Vagina (tissue), 2 donors: ENCODE measurements around the gene CRKL. TPM values are rescaled to one million over a fixed set of nuclear protein-coding genes. Genes with fewer than 3 reads are reported as not detected.
"Not testable (repeated sequence)": the region's sequence is repeated elsewhere in the genome, so short reads cannot be mapped to it uniquely, and the experiment has no call there.

Source experiments
- DNase-seq, 2 donors: peaks; one replicate each; pipeline ENCODE4 v3.0.0-alpha.2; 2017; ENCODE audit errors: extremely low spot score in 2 of 2
- H3K27ac ChIP-seq: fragments of 200-600 bp; sonication (generic); one replicate; pipeline ENCODE4 v1.5.1; 2019
- H3K27me3 ChIP-seq: fragments of 200-600 bp; sonication (generic); one replicate; pipeline ENCODE4 v1.5.1; 2019
- H3K36me3 ChIP-seq, 2 donors: fragments of 200-600 bp; sonication (generic); one replicate each; pipeline ENCODE4 v1.5.1; 2017 to 2019
- H3K4me1 ChIP-seq: fragments of 200-600 bp; sonication (generic); one replicate; pipeline ENCODE4 v1.5.1; 2019
- H3K4me3 ChIP-seq, 2 donors: fragments of 200-600 bp; sonication (generic); 1 replicate in 1 of 2; 2 replicates in 1 of 2; pipeline ENCODE4 v1.5.1; 2016 to 2019
- H3K9me3 ChIP-seq: fragments of 200-600 bp; sonication (generic); one replicate; pipeline ENCODE4 v1.5.1; 2019
- POLR2A ChIP-seq, 2 donors: fragments of 450-650 bp; IDR thresholded peaks; one replicate each; pipeline ENCODE4 v1.6.1; 2017; ENCODE audit warnings: antibody characterized with exemption in 2 of 2, mild to moderate bottlenecking in 2 of 2, moderate library complexity in 2 of 2
- POLR2AphosphoS5 ChIP-seq, 2 donors: sonication (generic); formaldehyde crosslinking; IDR thresholded peaks; one replicate each; pipeline ENCODE4 v1.9.0; 2017; ENCODE audit warnings: antibody characterized with exemption in 2 of 2, mild to moderate bottlenecking in 2 of 2, low read depth in 1 of 2; ENCODE audit not compliant: insufficient read depth in 1 of 2
- intact Hi-C: fragments of 100-400 bp; cut with DNase I; formaldehyde crosslinking; loops from one replicate; pipeline ENCODE4 v1.15.1; 2023
- total RNA-seq: library from RNA; depleted of rRNA; stranded (reverse); fragments of >200 nt; gene quantifications from one replicate; pipeline ENCODE4 v1.2.3, GENCODE V29; 2016
- TF ChIP-seq, protein P1 (sequence below), 3 experiments: fragments of 450-650 bp in 2 of 3; fragments of 200-600 bp in 1 of 3; sonication (generic) in 1 of 3; IDR thresholded peaks; one replicate each; pipeline ENCODE4 v1.5.1; 2017 to 2019; ENCODE audit warnings: antibody characterized with exemption in 3 of 3, mild to moderate bottlenecking in 2 of 3, moderate library complexity in 2 of 3

Gene CRKL
- total RNA-seq, 1 donor from 2014 or later: 37.6 TPM

- TF ChIP-seq, protein P1, sequence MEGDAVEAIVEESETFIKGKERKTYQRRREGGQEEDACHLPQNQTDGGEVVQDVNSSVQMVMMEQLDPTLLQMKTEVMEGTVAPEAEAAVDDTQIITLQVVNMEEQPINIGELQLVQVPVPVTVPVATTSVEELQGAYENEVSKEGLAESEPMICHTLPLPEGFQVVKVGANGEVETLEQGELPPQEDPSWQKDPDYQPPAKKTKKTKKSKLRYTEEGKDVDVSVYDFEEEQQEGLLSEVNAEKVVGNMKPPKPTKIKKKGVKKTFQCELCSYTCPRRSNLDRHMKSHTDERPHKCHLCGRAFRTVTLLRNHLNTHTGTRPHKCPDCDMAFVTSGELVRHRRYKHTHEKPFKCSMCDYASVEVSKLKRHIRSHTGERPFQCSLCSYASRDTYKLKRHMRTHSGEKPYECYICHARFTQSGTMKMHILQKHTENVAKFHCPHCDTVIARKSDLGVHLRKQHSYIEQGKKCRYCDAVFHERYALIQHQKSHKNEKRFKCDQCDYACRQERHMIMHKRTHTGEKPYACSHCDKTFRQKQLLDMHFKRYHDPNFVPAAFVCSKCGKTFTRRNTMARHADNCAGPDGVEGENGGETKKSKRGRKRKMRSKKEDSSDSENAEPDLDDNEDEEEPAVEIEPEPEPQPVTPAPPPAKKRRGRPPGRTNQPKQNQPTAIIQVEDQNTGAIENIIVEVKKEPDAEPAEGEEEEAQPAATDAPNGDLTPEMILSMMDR (IDR thresholded peaks at IDR 0.05): no peak
- Histone ChIP-seq H3K4me1 (no peaks in the 10 kb centered on the region), H3K4me3 (no peak overlapping the region), H3K9me3 (no peaks in the 10 kb centered on the region), H3K36me3 (peaks cover 0 to 33% of the 10 kb centered on the region in 2 donors), H3K27ac (no peak overlapping the region), H3K27me3 (no peaks in the 10 kb centered on the region)
- no peak for DNase-seq
- intact Hi-C loops: no loop called here
Observed at GRCh38 chr22:20889025-20889704, 28.0 kb upstream of the CRKL start.

- Histone ChIP-seq H3K9me3 (no peaks in the 10 kb centered on the region), H3K27me3 (no peaks in the 10 kb centered on the region), H3K4me3 (no peak overlapping the region), H3K4me1 (no peaks in the 10 kb centered on the region), H3K36me3 (peaks cover 0 to 33% of the 10 kb centered on the region in 2 donors), H3K27ac (no peak overlapping the region)
- no peak for DNase-seq
- intact Hi-C loops: no loop called here
- TF ChIP-seq POLR2AphosphoS5 (IDR thresholded peaks at IDR 0.05; ENCODE audit: insufficient read depth in 1 of 2, low read depth in 1 of 2): no peak
- no peak for TF ChIP-seq POLR2A (IDR thresholded peaks at IDR 0.05)
Observed at GRCh38 chr22:20889904-20890540, 27.2 kb upstream of the CRKL start.

GRCh38 chr22:20890975-20891374 lies 26.2 kb upstream of the CRKL start:
- Histone ChIP-seq H3K4me1 (no peaks in the 10 kb centered on the region), H3K4me3 (no peak overlapping the region), H3K9me3 (no peaks in the 10 kb centered on the region), H3K27ac (no peak overlapping the region), H3K27me3 (no peaks in the 10 kb centered on the region), H3K36me3 (peaks cover 0 to 33% of the 10 kb centered on the region in 2 donors)
- intact Hi-C loops: no loop called here
- no peak for DNase-seq
- no peak for TF ChIP-seq POLR2AphosphoS5 (IDR thresholded peaks at IDR 0.05; ENCODE audit: insufficient read depth in 1 of 2, low read depth in 1 of 2)
- TF ChIP-seq POLR2A (IDR thresholded peaks at IDR 0.05): no peak
- TF ChIP-seq, protein P1 (IDR thresholded peaks at IDR 0.05): no peak

- H3K36me3 ChIP-seq, H3K9me3 ChIP-seq, intact Hi-C loops, DNase-seq, H3K4me3 ChIP-seq, H3K27ac ChIP-seq, H3K27me3 ChIP-seq, H3K4me1 ChIP-seq: not testable (repeated sequence)
Observed at GRCh38 chr22:20897737-20898136, 19.5 kb upstream of the CRKL start.

DNA sequence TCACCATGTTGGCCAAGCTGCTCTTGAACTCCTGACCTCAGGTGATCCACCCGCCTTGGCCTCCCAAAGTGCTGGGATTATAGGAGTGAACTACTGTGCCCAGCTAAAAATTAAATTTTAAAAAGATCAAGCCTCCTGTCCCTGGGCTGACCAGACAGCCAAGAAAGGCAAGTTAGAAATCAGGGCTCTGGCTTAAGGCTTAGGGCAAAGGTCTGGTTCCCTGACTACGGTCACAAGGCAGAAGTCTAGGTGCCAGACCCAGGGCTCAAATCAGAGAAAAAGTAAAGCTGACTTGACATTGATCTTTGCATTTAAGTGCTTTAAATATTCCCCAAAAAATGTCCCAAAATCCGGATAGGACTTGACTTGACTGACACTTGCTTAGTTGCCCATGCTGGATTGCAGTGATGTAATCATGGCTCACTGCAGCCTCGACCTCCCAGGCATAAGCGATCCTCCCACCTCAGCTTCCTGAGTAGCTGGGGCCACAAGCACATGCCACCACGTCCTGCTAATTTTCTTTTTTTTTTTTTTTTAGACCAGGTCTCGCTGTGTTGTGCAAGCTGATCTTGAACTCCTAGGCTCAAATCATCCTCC lies 17.3 kb upstream of the CRKL start:
- TF ChIP-seq, protein P1 (IDR thresholded peaks at IDR 0.05): no peak
- TF ChIP-seq POLR2A (IDR thresholded peaks at IDR 0.05) (no peak), POLR2AphosphoS5 (IDR thresholded peaks at IDR 0.05; ENCODE audit: insufficient read depth in 1 of 2, low read depth in 1 of 2) (no peak)
- no peaks in the 10 kb centered on the region for H3K36me3 ChIP-seq
- no peak for DNase-seq
- no peaks in the 10 kb centered on the region for H3K4me1 ChIP-seq
- H3K27ac ChIP-seq: no peak overlapping the region
- H3K9me3 ChIP-seq: no peaks in the 10 kb centered on the region
- H3K4me3 ChIP-seq: no peak overlapping the region
- H3K27me3 ChIP-seq: no peaks in the 10 kb centered on the region
- intact Hi-C loops: no loop called here

DNA sequence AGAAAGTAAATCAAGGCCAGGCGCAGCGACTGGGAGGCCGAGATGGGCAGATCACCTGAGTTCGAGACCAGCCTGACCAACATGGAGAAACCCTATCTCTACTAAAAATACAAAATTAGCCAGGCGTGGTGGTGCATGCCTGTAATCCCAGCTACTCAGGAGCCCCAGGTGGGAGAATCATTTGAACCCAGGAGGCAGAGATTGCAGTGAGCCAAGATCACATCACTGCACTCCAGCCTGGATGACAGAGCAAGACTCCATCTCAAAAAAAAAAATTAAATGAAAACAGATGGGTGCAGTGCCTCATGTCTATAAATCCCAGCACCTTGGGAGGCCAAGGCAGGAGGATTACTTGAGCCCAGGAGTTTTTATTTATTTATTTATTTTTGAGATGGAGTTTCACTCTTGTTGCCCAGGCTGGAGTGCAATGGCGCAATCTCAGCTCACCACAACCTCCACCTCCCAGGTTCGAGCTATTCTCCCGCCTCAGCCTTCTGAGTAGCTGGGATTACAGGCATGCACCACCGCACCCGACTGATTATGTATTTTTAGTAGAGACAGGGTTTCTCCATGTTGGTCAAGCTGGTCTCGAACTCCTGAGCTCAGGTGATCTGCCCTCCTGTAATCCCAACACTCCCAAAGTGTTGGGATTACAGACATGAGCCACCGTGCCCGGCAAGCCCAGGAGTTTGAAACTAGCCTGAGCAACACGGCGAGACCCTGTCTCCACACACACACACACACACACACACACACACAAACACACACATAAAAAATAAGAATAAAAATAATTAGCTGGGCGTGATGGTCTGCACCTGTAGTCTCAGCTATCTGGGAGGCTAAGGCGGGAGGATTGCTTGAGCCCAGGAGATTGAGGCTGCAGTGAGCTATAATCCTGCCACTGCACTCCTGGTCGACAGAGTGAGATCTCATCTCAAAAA lies 15.8 kb upstream of the CRKL start:
- H3K36me3 ChIP-seq, H3K4me3 ChIP-seq, H3K4me1 ChIP-seq, H3K9me3 ChIP-seq, intact Hi-C loops, H3K27me3 ChIP-seq, H3K27ac ChIP-seq, DNase-seq: not testable (repeated sequence)
